RWPE2 (cell line): Measurements from ENCODE around the gene DAPK2.
A peak's percentile ranks its signal among the peaks of the same experiment; 100 is the strongest.

ENCODE experiments used
- ATAC-seq: fragments of 200-7000 bp; cut with Tn5 transposase; 3 replicates; pipeline ENCODE4 v1.9.1; 2021; ENCODE audit warnings: low read depth
- DNase-seq: peaks from one replicate; pipeline ENCODE4 v3.0.0-alpha.2; 2020; ENCODE audit warnings: low spot score
- H3K27ac ChIP-seq: fragments of 450-650 bp; 2 replicates; pipeline ENCODE4 v1.5.1; 2017; ENCODE audit warnings: mild to moderate bottlenecking; ENCODE audit not compliant: poor library complexity, severe bottlenecking
- H3K27me3 ChIP-seq: fragments of 250-450 bp; sonication (Bioruptor Pico); 2 replicates; pipeline ENCODE4 v1.5.1; 2021; ENCODE audit warnings: mild to moderate bottlenecking, moderate library complexity; ENCODE audit not compliant: insufficient read depth, poor library complexity, severe bottlenecking
- H3K36me3 ChIP-seq: fragments of 250-450 bp; sonication (Bioruptor Pico); 2 replicates; pipeline ENCODE4 v1.5.1; 2020; ENCODE audit warnings: low read depth, mild to moderate bottlenecking, moderate library complexity
- H3K4me1 ChIP-seq: fragments of 250-450 bp; sonication (Bioruptor Pico); 2 replicates; pipeline ENCODE4 v1.5.1; 2021; ENCODE audit warnings: mild to moderate bottlenecking, moderate library complexity; ENCODE audit not compliant: insufficient read depth, poor library complexity, severe bottlenecking
- H3K4me3 ChIP-seq: fragments of 250-450 bp; sonication (Bioruptor Pico); 2 replicates; pipeline ENCODE4 v1.5.1; 2021; ENCODE audit warnings: mild to moderate bottlenecking, moderate library complexity; ENCODE audit not compliant: severe bottlenecking
- H3K9me3 ChIP-seq: fragments of 250-450 bp; sonication (Bioruptor Pico); 2 replicates; pipeline ENCODE4 v1.5.1; 2021; ENCODE audit warnings: mild to moderate bottlenecking, moderate library complexity; ENCODE audit not compliant: severe bottlenecking
- CTCF ChIP-seq: fragments of 450-650 bp; IDR thresholded peaks from one replicate; pipeline ENCODE4 v1.5.1; 2017; ENCODE audit warnings: mild to moderate bottlenecking, moderate library complexity; ENCODE audit not compliant: poor library complexity, severe bottlenecking

Gene DAPK2

GRCh38 chr15:63996794-63997357 lies 49.4 kb downstream of the DAPK2 start:
- no peak for ATAC-seq
- H3K9me3 ChIP-seq, result no peaks in the 10 kb centered on the region
- H3K27me3 ChIP-seq, result no peaks in the 10 kb centered on the region
- H3K36me3 ChIP-seq, result no peaks in the 10 kb centered on the region
- DNase-seq, result peak; percentile 60
- TF ChIP-seq CTCF, result no peak
- H3K27ac ChIP-seq, result no peak overlapping the region
- H3K4me1 ChIP-seq, result no peaks in the 10 kb centered on the region
- no peak overlapping the region for H3K4me3 ChIP-seq

- no peak overlapping the region for H3K4me3 ChIP-seq
- no peaks in the 10 kb centered on the region for H3K4me1 ChIP-seq
- DNase-seq, result no peak
- H3K9me3 ChIP-seq, result no peaks in the 10 kb centered on the region
- H3K27ac ChIP-seq, result no peak overlapping the region
- TF ChIP-seq CTCF, result no peak
- H3K36me3 ChIP-seq, result no peaks in the 10 kb centered on the region
- no peak for ATAC-seq
- no peaks in the 10 kb centered on the region for H3K27me3 ChIP-seq
Measured at GRCh38 chr15:63995789-63996188, 50.5 kb downstream of the DAPK2 start.

DNA sequence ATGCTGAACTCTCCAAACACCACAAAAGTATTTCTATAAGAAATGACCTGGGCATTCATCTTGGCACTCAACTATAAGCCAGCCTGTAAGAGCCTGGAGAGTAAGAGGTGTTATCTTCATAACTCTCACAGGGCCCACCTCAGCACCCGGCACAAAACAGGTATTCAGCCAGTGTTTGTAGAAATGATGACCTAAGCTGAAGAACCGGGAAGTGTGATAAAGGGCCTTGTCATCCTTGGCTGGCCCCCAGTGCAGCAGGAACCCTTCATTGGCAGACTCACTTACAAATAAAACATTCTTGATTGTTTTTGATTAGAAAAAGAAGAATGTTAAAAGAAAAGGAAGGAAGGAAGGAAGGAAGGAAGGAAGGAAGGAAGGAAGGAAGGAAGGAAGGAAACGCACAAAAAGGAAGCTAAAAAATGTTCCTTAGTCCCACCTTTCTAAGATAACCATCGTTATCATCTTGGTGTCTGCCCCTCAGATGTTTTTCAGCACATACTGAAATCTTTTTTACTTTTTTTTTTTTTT lies 52.1 kb downstream of the DAPK2 start:
- ATAC-seq (no peak), DNase-seq (peak; percentile 29)
- no peaks in the 10 kb centered on the region for H3K9me3 ChIP-seq
- no peaks in the 10 kb centered on the region for H3K27me3 ChIP-seq
- H3K27ac ChIP-seq, result no peak overlapping the region
- TF ChIP-seq CTCF, result no peak
- no peak overlapping the region for H3K4me3 ChIP-seq
- H3K36me3 ChIP-seq, result no peaks in the 10 kb centered on the region
- H3K4me1 ChIP-seq, result no peaks in the 10 kb centered on the region

DNA sequence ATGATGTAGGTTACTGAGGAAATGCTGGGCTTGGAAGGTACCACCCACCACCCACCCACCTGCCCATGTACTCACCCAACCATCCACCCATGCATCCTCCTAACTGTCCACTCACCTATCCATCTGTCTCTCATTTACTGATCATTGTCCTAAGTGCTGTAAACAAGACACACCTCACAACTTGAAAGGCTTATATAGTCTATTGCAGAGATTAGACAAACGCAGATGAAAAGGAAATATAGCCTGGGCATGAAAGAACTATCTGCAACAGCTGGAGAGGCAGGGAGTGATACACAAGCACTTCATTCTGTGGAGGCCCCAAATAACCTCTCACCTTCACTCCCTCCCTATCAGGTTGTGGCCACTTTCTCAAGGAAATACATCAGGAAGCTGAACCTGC lies 54.0 kb downstream of the DAPK2 start:
- H3K36me3 ChIP-seq, result no peaks in the 10 kb centered on the region
- no peak overlapping the region for H3K4me3 ChIP-seq
- DNase-seq, result peak; percentile 17
- TF ChIP-seq CTCF, result no peak
- H3K4me1 ChIP-seq, result no peaks in the 10 kb centered on the region
- H3K9me3 ChIP-seq, result no peaks in the 10 kb centered on the region
- H3K27ac ChIP-seq, result no peak overlapping the region
- no peak for ATAC-seq
- H3K27me3 ChIP-seq, result no peaks in the 10 kb centered on the region

DNA sequence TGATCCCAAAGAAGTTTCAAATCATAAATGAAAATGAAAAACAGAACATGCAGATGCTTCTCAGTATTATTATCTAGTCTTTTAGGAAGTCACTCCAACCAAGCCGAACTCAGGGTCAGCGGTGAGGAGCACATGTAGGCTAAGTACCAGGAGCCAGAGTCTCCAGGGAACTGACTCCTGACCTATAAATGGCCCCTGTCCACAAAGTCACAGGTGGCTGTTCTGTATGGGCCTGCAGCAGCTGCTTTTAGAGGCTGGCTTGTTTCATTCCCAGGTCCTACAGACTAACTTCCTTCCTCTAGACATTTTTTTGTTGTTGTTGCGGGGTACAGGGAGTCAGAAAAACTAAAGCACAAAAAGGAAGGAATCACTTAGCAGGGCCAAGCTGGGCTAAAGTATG lies 54.6 kb downstream of the DAPK2 start:
- H3K27me3 ChIP-seq, result no peaks in the 10 kb centered on the region
- H3K27ac ChIP-seq, result no peak overlapping the region
- no peaks in the 10 kb centered on the region for H3K9me3 ChIP-seq
- ATAC-seq (no peak), DNase-seq (peak; percentile 38)
- no peak for TF ChIP-seq CTCF
- no peaks in the 10 kb centered on the region for H3K4me1 ChIP-seq
- H3K4me3 ChIP-seq, result no peak overlapping the region
- H3K36me3 ChIP-seq, result no peaks in the 10 kb centered on the region
